Measurements from ENCODE around the gene VCX. TPM values are rescaled to one million over a fixed set of nuclear protein-coding genes. Genes with fewer than 3 reads are reported as not detected.

The VCX gene
- not detected in 5 replicates for total RNA-seq (2022; extraction: Qiagen RNA extraction; ENCODE audit: low read depth)

GRCh38 chrX:7842871-7843270 lies at the start of gene VCX:
Gene VCX (plus strand): TSS chrX:7843171. CDS start chrX:7843204, 33 bp downstream.

Other genes starting within 250 kb of the VCX start
- 9.5 to 22.4 TPM (median 10.0 TPM) in 5 replicates for gene PNPLA4, start 84.2 kb downstream of the VCX start, total RNA-seq (2022; extraction: Qiagen RNA extraction; ENCODE audit: low read depth)